GM23338 (cell line): ENCODE data around the gene UNC80. TPM values are rescaled to one million over a fixed set of nuclear protein-coding genes. Genes with fewer than 3 reads are reported as not detected.

Experiments used
- ATAC-seq: fragments of 200-7000 bp; cut with Tn5 transposase; 3 replicates; pipeline ENCODE4 v1.9.1; 2020
- DNase-seq: peaks from one replicate; pipeline ENCODE4 v3.0.0-alpha.2; 2015; ENCODE audit warnings: low spot score
- H2AFZ ChIP-seq: fragments of 200-600 bp; sonication (generic); 2 replicates; pipeline ENCODE4 v1.8.0; 2016; ENCODE audit warnings: antibody characterized with exemption, mild to moderate bottlenecking, moderate library complexity
- H3F3A ChIP-seq: fragments of 200-600 bp; sonication (generic); replicated peaks from 2 replicates; pipeline ENCODE4 v1.8.0; 2017; ENCODE audit warnings: antibody characterized with exemption, mixed run types, low read depth
- H3K27ac ChIP-seq: fragments of 200-600 bp; sonication (generic); 2 replicates; pipeline ENCODE4 v1.6.1; 2016; ENCODE audit warnings: low read depth
- H3K27me3 ChIP-seq: fragments of 200-600 bp; sonication (generic); 2 replicates; pipeline ENCODE4 v1.8.0; 2016; ENCODE audit warnings: mild to moderate bottlenecking, mixed run types, moderate library complexity; ENCODE audit not compliant: insufficient read depth
- H3K36me3 ChIP-seq: fragments of 200-600 bp; sonication (generic); 2 replicates; pipeline ENCODE4 v1.8.0; 2016; ENCODE audit warnings: mild to moderate bottlenecking; ENCODE audit not compliant: insufficient read depth
- H3K4me1 ChIP-seq: fragments of 200-600 bp; sonication (generic); 2 replicates; pipeline ENCODE4 v1.8.0; 2016; ENCODE audit warnings: mild to moderate bottlenecking, moderate library complexity; ENCODE audit not compliant: insufficient read depth
- H3K4me2 ChIP-seq: fragments of 200-600 bp; sonication (generic); 2 replicates; pipeline ENCODE4 v1.7.1; 2017; ENCODE audit warnings: mixed run types
- H3K4me3 ChIP-seq: fragments of 200-600 bp; sonication (generic); 2 replicates; pipeline ENCODE4 v1.6.1; 2016; ENCODE audit warnings: mixed run types
- H3K79me2 ChIP-seq: fragments of 200-600 bp; sonication (generic); replicated peaks from 2 replicates; pipeline ENCODE4 v1.8.0; 2017; ENCODE audit warnings: mild to moderate bottlenecking; ENCODE audit not compliant: insufficient read depth
- H3K9me2 ChIP-seq: fragments of 200-600 bp; sonication (generic); 2 replicates; pipeline ENCODE4 v1.8.0; 2017; ENCODE audit not compliant: insufficient read depth
- H4K20me1 ChIP-seq: fragments of 200-600 bp; sonication (generic); replicated peaks from 2 replicates; pipeline ENCODE4 v1.8.0; 2017; ENCODE audit warnings: mild to moderate bottlenecking; ENCODE audit not compliant: insufficient read depth
- H3K27ac Mint-ChIP-seq: 2 replicates; pipeline ENCODE4 v1.8.0; 2020; ENCODE audit warnings: inconsistent platforms, mild to moderate bottlenecking, moderate library complexity, mixed read lengths
- H3K27me3 Mint-ChIP-seq: 3 replicates; pipeline ENCODE4 v1.8.0; 2022; ENCODE audit warnings: low read depth, mild to moderate bottlenecking, moderate library complexity, mixed read lengths, inconsistent platforms; ENCODE audit not compliant: insufficient read depth, poor library complexity
- H3K36me3 Mint-ChIP-seq: 3 replicates; pipeline ENCODE4 v1.8.0; 2021; ENCODE audit warnings: low read depth, mild to moderate bottlenecking, inconsistent platforms, moderate library complexity, mixed read lengths
- H3K4me1 Mint-ChIP-seq: 3 replicates; pipeline ENCODE4 v1.8.0; 2020; ENCODE audit warnings: mild to moderate bottlenecking, inconsistent platforms, mixed read lengths
- H3K4me3 Mint-ChIP-seq: 3 replicates; pipeline ENCODE4 v1.8.0; 2021; ENCODE audit warnings: moderate library complexity, mild to moderate bottlenecking, inconsistent platforms, mixed read lengths
- H3K9me3 Mint-ChIP-seq: 3 replicates; pipeline ENCODE4 v1.8.0; 2020; ENCODE audit warnings: moderate library complexity, mild to moderate bottlenecking, inconsistent platforms, mixed read lengths
- CREB1 ChIP-seq: fragments of 250-450 bp; sonication (Bioruptor Pico); IDR thresholded peaks from 2 replicates; pipeline ENCODE4 v1.5.0; 2020; ENCODE audit warnings: low read depth, mild to moderate bottlenecking, moderate library complexity
- ETS1 ChIP-seq: IDR thresholded peaks from 2 replicates; pipeline ENCODE4 v1.6.1; 2016; ENCODE audit warnings: antibody characterized with exemption
- EZH2 ChIP-seq: fragments of 200-600 bp; sonication (generic); IDR thresholded peaks from one replicate; pipeline ENCODE4 v1.8.0; 2017; ENCODE audit warnings: antibody characterized with exemption, mild to moderate bottlenecking, low read depth; ENCODE audit not compliant: unreplicated experiment
- NANOG ChIP-seq: IDR thresholded peaks from 2 replicates; pipeline ENCODE4 v1.6.1; 2016; ENCODE audit warnings: antibody characterized with exemption, borderline replicate concordance
- POLR2AphosphoS5 ChIP-seq: IDR thresholded peaks from 2 replicates; pipeline ENCODE4 v1.6.1; 2016; ENCODE audit warnings: antibody characterized with exemption, low read depth
- ZNF331 ChIP-seq: fragments of 250-450 bp; sonication (Bioruptor Pico); IDR thresholded peaks from 2 replicates; pipeline ENCODE4 v1.5.0; 2020; ENCODE audit warnings: low read depth, mild to moderate bottlenecking, moderate library complexity
- ZNF462 ChIP-seq: fragments of 250-450 bp; sonication (Bioruptor Pico); IDR thresholded peaks from 2 replicates; pipeline ENCODE4 v1.5.0; 2020; ENCODE audit warnings: mild to moderate bottlenecking, moderate library complexity
- polyA plus RNA-seq: library from polyadenylated mRNA; unstranded; fragments of >200 nt; fragmentation: Nextera tagmentation; extraction: Ambion mirVana; gene quantifications from 2 replicates; pipeline ENCODE4 v1.2.1, GENCODE V29; 2016
- total RNA-seq: library from RNA; depleted of rRNA; stranded (reverse); fragments of >200 nt; shearing (Covaris generic); gene quantifications from 2 replicates; pipeline ENCODE4 v1.2.3, GENCODE V29; 2014
- TF ChIP-seq, protein P1 (sequence below), 2 experiments: fragments of 200-600 bp in 1 of 2; sonication (generic) in 1 of 2; conservative IDR thresholded peaks; 2 replicates each; pipeline versions ENCODE4 v1.5.1 to v1.6.1; 2016 to 2017; ENCODE audit warnings: antibody characterized with exemption in 2 of 2, low read depth in 2 of 2, mild to moderate bottlenecking in 2 of 2, moderate library complexity in 1 of 2

UNC80 gene
- total and polyA plus RNA-seq, 2 experiments from 2014 or later, result 0.11 to 1.5 TPM

GRCh38 chr2:209734805-209735204 lies 36.8 kb upstream of the UNC80 start:
- Histone ChIP-seq H3K4me2 (no peak overlapping the region), H3F3A (no peaks in the 10 kb centered on the region), H3K4me3 (no peak overlapping the region), H2AFZ (no peak overlapping the region), H3K79me2 (no peaks in the 10 kb centered on the region), H3K27me3 (no peaks in the 10 kb centered on the region), H4K20me1 (no peaks in the 10 kb centered on the region), H3K27ac (no peak overlapping the region), H3K36me3 (no peaks in the 10 kb centered on the region), H3K4me1 (no peaks in the 10 kb centered on the region), H3K9me2 (no peaks in the 10 kb centered on the region)
- Mint-ChIP-seq H3K4me1 (no peaks in the 10 kb centered on the region), H3K27me3 (no peaks in the 10 kb centered on the region), H3K4me3 (no peak overlapping the region), H3K9me3 (no peaks in the 10 kb centered on the region), H3K27ac (no peak overlapping the region), H3K36me3 (no peaks in the 10 kb centered on the region)
- no peak for TF ChIP-seq CREB1 (CRISPR knock-in tag)
- ATAC-seq, result no peak
- no peak for DNase-seq

- Histone ChIP-seq H3K4me3 (no peak overlapping the region), H3K36me3 (no peaks in the 10 kb centered on the region), H3K27me3 (no peaks in the 10 kb centered on the region), H3K79me2 (no peaks in the 10 kb centered on the region), H4K20me1 (no peaks in the 10 kb centered on the region), H3K4me1 (no peaks in the 10 kb centered on the region), H2AFZ (no peak overlapping the region), H3K4me2 (no peak overlapping the region), H3F3A (no peaks in the 10 kb centered on the region), H3K27ac (no peak overlapping the region), H3K9me2 (no peaks in the 10 kb centered on the region)
- ATAC-seq (no peak), DNase-seq (no peak)
- H3K27ac Mint-ChIP-seq, result no peak overlapping the region
- TF ChIP-seq, protein P1, sequence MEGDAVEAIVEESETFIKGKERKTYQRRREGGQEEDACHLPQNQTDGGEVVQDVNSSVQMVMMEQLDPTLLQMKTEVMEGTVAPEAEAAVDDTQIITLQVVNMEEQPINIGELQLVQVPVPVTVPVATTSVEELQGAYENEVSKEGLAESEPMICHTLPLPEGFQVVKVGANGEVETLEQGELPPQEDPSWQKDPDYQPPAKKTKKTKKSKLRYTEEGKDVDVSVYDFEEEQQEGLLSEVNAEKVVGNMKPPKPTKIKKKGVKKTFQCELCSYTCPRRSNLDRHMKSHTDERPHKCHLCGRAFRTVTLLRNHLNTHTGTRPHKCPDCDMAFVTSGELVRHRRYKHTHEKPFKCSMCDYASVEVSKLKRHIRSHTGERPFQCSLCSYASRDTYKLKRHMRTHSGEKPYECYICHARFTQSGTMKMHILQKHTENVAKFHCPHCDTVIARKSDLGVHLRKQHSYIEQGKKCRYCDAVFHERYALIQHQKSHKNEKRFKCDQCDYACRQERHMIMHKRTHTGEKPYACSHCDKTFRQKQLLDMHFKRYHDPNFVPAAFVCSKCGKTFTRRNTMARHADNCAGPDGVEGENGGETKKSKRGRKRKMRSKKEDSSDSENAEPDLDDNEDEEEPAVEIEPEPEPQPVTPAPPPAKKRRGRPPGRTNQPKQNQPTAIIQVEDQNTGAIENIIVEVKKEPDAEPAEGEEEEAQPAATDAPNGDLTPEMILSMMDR (conservative IDR thresholded peaks at IDR 0.05; ENCODE audit: low read depth in 2 of 2), result no peak
- no peak for TF ChIP-seq ETS1
- TF ChIP-seq ZNF462, result no peak
- no peak for TF ChIP-seq NANOG
- no peak for TF ChIP-seq ZNF331 (CRISPR knock-in tag)
- TF ChIP-seq POLR2AphosphoS5, result no peak
- TF ChIP-seq CREB1 (CRISPR knock-in tag), result no peak
- TF ChIP-seq EZH2, result no peak
- no peaks in the 10 kb centered on the region for H3K4me1 Mint-ChIP-seq
- H3K4me3 Mint-ChIP-seq, result no peak overlapping the region
- no peaks in the 10 kb centered on the region for H3K27me3 Mint-ChIP-seq
- H3K36me3 Mint-ChIP-seq, result no peaks in the 10 kb centered on the region
- 0 out of 3 replicates have a peak, but pooled peaks cover 3% of the 10 kb centered on the region for H3K9me3 Mint-ChIP-seq
These were observed 29.7 kb upstream of the UNC80 start for GRCh38 chr2:209741953-209742352.
